ENCODE results near the gene ZBTB7C. TPM values are rescaled to one million over a fixed set of nuclear protein-coding genes. Genes with fewer than 3 reads are reported as not detected.

The ZBTB7C gene
- total and polyA plus RNA-seq, 10 of the 15 experiments (the other 5 are each of a cell fraction or from before 2014, with no cell fraction given): under 0.01 to 0.08 (median 0.01) TPM; not detected in 7

DNA sequence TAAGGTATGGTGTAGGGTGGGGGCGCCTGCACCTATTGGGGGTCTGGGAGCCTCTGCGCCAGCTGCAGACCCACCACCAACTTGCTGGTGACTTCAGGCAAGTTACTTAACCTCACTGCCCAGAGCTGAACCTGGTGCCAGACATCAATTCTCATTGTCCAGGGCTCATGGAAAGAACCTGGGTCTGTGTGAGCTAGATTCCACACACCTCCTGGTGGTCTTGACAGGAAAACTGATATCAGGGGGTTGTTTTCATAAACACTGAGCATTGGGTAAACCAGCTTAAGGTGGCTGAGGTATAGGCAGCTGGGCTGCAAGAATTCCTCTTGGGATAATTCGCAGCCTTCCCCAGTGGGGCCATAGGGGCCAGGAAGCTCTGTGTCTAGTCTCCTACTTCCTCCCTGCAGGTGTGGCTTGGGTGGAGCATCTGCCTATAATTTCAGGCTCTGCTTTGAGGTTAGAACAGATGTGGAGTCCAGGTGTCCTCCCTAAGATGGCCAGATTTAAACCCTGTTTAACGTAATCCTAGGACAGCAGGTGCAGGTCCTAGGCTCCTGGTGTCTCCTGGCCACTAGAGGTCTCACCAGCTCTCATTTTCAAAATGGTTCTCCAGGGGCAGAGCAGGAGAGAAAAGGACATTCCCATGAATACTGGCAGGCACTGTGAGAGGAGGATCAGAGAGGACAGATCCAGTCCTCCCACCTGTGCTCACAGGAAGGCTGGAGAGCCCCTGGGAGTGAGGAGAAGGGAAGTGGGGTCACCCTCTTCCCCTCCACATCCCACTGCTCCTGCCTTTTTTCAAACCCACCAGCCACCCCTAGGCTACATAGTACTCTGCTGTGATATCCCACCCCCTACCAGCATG, 378.3 kb downstream of the ZBTB7C start:
- ChIA-PET POLR2A (no interaction called here), RAD21 (ENCODE audit: unreplicated experiment) (no interaction called here), CTCF (interaction anchor here (0.5 to 1.4 kb wide), 9 partner anchors 27 to 416 kb away, joined by 3 to 4 read pairs (median 3); no protein-coding TSS in a partner anchor), SMC1A (ENCODE audit: uncharacterized antibody, unreplicated experiment) (no interaction called here)
- H3K27me3 ChIP-seq (replicated peaks in 1 of 2; ENCODE audit: control insufficient read depth in 2 of 2, insufficient read depth in 2 of 2, low read length in 1 of 2): peaks cover 0 to 1% of the 10 kb centered on the region in 2 experiments; a peak in 2 of 4 replicates
- H3K4me3 ChIP-seq: no peak overlapping the region
- FAIRE-seq: no peak
- H2AFZ ChIP-seq (ENCODE audit: control insufficient read depth, low read depth, low read length): no peak overlapping the region
- H4K20me1 ChIP-seq (ENCODE audit: control insufficient read depth, insufficient read depth): no peaks in the 10 kb centered on the region
- no TSS peak for BruUV-seq (replicated peaks)
- no peaks in the 10 kb centered on the region for H3K4me1 ChIP-seq (ENCODE audit: control insufficient read depth, insufficient read depth, low read length)
- no peak for DNase-seq (ENCODE audit: low read depth, low spot score)
- in situ Hi-C loops (cut with MboI) (no loop called here), intact Hi-C loops (cut with micrococcal nuclease; ENCODE audit: unreplicated experiment) (loop anchor here (1.0 kb wide), 1 partner anchor 415 kb away; no protein-coding TSS in a partner anchor)
- no peaks in the 10 kb centered on the region for H3K79me2 ChIP-seq (ENCODE audit: control insufficient read depth, insufficient read depth, low read length)
- no peak overlapping the region for H3K4me2 ChIP-seq (ENCODE audit: control insufficient read depth, insufficient read depth)
- no peak overlapping the region for H3K9ac ChIP-seq (ENCODE audit: control insufficient read depth, insufficient read depth, low read length)
- no peaks in the 10 kb centered on the region for H3K36me3 ChIP-seq (ENCODE audit: control insufficient read depth in 2 of 2, insufficient read depth in 2 of 2, low read length in 1 of 2)
- H3K27ac ChIP-seq (ENCODE audit: control insufficient read depth, insufficient read depth): no peak overlapping the region
- WGBS (ENCODE audit: insufficient coverage, insufficient replicate concordance, low lambda C conversion rate, missing lambda C conversion rate): 57% methylated on average over 4 of the region's 4 CpGs
- peak; percentile 73 for ATAC-seq
- H3K9me3 ChIP-seq (replicated peaks; ENCODE audit: control insufficient read depth, insufficient read depth, low read length): no peaks in the 10 kb centered on the region
- TF ChIP-seq GABPA (IDR thresholded peaks at IDR 0.05; ENCODE audit: low read depth) (no peak), RBBP5 (conservative IDR thresholded peaks at IDR 0.05) (no peak), ZZZ3 (IDR thresholded peaks at IDR 0.05; ENCODE audit: control insufficient read depth, insufficient read length, low read depth) (no peak), CREB1 (IDR thresholded peaks at IDR 0.05; ENCODE audit: low read depth) (no peak), SMAD1 (IDR thresholded peaks at IDR 0.05; ENCODE audit: low read depth, partially characterized antibody) (no peak), ZNF217 (IDR thresholded peaks at IDR 0.05) (no peak), PML (IDR thresholded peaks at IDR 0.05; ENCODE audit: low read length) (no peak), SMC3 (IDR thresholded peaks at IDR 0.05; ENCODE audit: borderline replicate concordance, low read length) (peak; percentile 38; the same call in 1 of the 2 replicates), CTCF (IDR thresholded peaks at IDR 0.05 in 2 of 3, conservative IDR thresholded peaks at IDR 0.05 in 1 of 3; ENCODE audit: control insufficient read depth in 2 of 3, extremely low read depth in 1 of 3, insufficient read depth in 1 of 3, low read depth in 3 of 3, low read length in 3 of 3) (peak; percentile 57 to 73 (median 67)), MXI1 (IDR thresholded peaks at IDR 0.05; ENCODE audit: low read depth, low read length) (no peak), RAD21 (IDR thresholded peaks at IDR 0.05; ENCODE audit: insufficient read depth, low read depth, low read length) (peak; percentile 61), IKZF1 (conservative IDR thresholded peaks at IDR 0.05) (no peak), DPF2 (IDR thresholded peaks at IDR 0.05) (no peak), ZNF622 (IDR thresholded peaks at IDR 0.05) (no peak)
- TF ChIP-seq, protein P1, sequence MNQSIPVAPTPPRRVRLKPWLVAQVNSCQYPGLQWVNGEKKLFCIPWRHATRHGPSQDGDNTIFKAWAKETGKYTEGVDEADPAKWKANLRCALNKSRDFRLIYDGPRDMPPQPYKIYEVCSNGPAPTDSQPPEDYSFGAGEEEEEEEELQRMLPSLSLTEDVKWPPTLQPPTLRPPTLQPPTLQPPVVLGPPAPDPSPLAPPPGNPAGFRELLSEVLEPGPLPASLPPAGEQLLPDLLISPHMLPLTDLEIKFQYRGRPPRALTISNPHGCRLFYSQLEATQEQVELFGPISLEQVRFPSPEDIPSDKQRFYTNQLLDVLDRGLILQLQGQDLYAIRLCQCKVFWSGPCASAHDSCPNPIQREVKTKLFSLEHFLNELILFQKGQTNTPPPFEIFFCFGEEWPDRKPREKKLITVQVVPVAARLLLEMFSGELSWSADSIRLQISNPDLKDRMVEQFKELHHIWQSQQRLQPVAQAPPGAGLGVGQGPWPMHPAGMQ (IDR thresholded peaks at IDR 0.05; ENCODE audit: borderline replicate concordance): no peak
- TF ChIP-seq, protein P2, sequence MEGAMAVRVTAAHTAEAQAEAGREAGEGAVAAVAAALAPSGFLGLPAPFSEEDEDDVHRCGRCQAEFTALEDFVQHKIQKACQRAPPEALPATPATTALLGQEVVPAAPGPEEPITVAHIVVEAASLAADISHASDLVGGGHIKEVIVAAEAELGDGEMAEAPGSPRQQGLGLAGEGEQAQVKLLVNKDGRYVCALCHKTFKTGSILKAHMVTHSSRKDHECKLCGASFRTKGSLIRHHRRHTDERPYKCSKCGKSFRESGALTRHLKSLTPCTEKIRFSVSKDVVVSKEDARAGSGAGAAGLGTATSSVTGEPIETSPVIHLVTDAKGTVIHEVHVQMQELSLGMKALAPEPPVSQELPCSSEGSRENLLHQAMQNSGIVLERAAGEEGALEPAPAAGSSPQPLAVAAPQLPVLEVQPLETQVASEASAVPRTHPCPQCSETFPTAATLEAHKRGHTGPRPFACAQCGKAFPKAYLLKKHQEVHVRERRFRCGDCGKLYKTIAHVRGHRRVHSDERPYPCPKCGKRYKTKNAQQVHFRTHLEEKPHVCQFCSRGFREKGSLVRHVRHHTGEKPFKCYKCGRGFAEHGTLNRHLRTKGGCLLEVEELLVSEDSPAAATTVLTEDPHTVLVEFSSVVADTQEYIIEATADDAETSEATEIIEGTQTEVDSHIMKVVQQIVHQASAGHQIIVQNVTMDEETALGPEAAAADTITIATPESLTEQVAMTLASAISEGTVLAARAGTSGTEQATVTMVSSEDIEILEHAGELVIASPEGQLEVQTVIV (IDR thresholded peaks at IDR 0.05; ENCODE audit: borderline replicate concordance, partially characterized antibody): no peak
- TF ChIP-seq, protein P3, sequence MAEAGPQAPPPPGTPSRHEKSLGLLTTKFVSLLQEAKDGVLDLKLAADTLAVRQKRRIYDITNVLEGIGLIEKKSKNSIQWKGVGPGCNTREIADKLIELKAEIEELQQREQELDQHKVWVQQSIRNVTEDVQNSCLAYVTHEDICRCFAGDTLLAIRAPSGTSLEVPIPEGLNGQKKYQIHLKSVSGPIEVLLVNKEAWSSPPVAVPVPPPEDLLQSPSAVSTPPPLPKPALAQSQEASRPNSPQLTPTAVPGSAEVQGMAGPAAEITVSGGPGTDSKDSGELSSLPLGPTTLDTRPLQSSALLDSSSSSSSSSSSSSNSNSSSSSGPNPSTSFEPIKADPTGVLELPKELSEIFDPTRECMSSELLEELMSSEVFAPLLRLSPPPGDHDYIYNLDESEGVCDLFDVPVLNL (IDR thresholded peaks at IDR 0.05; ENCODE audit: low read depth, low read length): no peak

All from GM12878 (cell line).